K562 (cell line): ENCODE measurements around the gene SPDYE6. TPM values are rescaled to one million over a fixed set of nuclear protein-coding genes. Genes with fewer than 3 reads are reported as not detected.

Experiments
- ATAC-seq: fragments of 200-7000 bp; cut with Tn5 transposase; 3 replicates; pipeline ENCODE4 v1.9.1; 2020; ENCODE audit warnings: moderate library complexity
- BruUV-seq: library from RNA; stranded (reverse); fragments of 400-500 nt; replicated peaks from 2 replicates; lab custom pipeline; 2021; lab: Mats Ljungman, UMichigan
- CTCF ChIA-PET: fragments of 300-600 bp; formaldehyde crosslinking; extraction: SDS; loops from one replicate; lab custom pipeline; 2021; ENCODE audit warnings: low intra/inter-chr PET ratio; lab: Yijun Ruan, JAX
- POLR2A ChIA-PET: fragments of 300-600, 350-650 bp; sonication (Branson Sonifier 250); formaldehyde crosslinking; extraction: SDS; loops from one replicate; lab custom pipeline; 2021; ENCODE audit warnings: antibody characterized with exemption, inconsistent platforms; lab: Yijun Ruan, JAX
- DNase-seq, 4 experiments: peaks; one replicate each; pipeline versions ENCODE4 v3.0.0 to v3.0.0-alpha.2; 2011 to 2018; ENCODE audit warnings: low spot score in 3 of 4, mixed read lengths in 3 of 4; ENCODE audit errors: extremely low read depth in 1 of 4
- FAIRE-seq: peaks from 2 replicates; lab custom pipeline; 2011; peaks lifted over from hg19 to GRCh38; lab: Jason Lieb, UNC
- H2AFZ ChIP-seq: 2 replicates; pipeline ENCODE4 v1.6.0; 2011; ENCODE audit warnings: low read depth, low read length, control low read depth, inconsistent platforms
- H3K27ac ChIP-seq: fragments of 200-600 bp; 3 replicates; pipeline ENCODE4 v1.8.0; 2011; ENCODE audit warnings: low read depth, mild to moderate bottlenecking, control low read depth, inconsistent platforms, low read length, moderate library complexity, mixed read lengths; ENCODE audit errors: extremely low read depth
- H3K27me3 ChIP-seq, 2 experiments: fragments of 300-600 bp in 1 of 2; 2 replicates in 1 of 2; 3 replicates in 1 of 2; pipeline versions ENCODE4 v1.6.0 to v1.8.0; 2011; ENCODE audit warnings: inconsistent platforms in 2 of 2, low read length in 2 of 2, mild to moderate bottlenecking in 1 of 2, mixed read lengths in 1 of 2, moderate library complexity in 1 of 2; ENCODE audit not compliant: control insufficient read depth in 2 of 2, insufficient read depth in 2 of 2
- H3K36me3 ChIP-seq: fragments of 300-600 bp; 3 replicates; pipeline ENCODE4 v1.8.0; 2011; ENCODE audit warnings: mild to moderate bottlenecking, low read length, inconsistent platforms; ENCODE audit not compliant: control insufficient read depth, insufficient read depth
- H3K4me1 ChIP-seq, 2 experiments: fragments of 200-600 bp in 1 of 2; replicated peaks in 1 of 2; 2 replicates in 1 of 2; 3 replicates in 1 of 2; pipeline versions ENCODE4 v1.5.1 to v1.8.0; 2011; ENCODE audit warnings: inconsistent platforms in 2 of 2, low read length in 2 of 2, mild to moderate bottlenecking in 1 of 2, mixed read lengths in 1 of 2, moderate library complexity in 1 of 2; ENCODE audit not compliant: control insufficient read depth in 2 of 2, insufficient read depth in 2 of 2
- H3K4me2 ChIP-seq: 2 replicates; pipeline ENCODE4 v1.6.1; 2011; ENCODE audit warnings: low read length, control low read depth, inconsistent platforms, mixed read lengths; ENCODE audit not compliant: insufficient read depth
- H3K4me3 ChIP-seq: fragments of 200-600 bp; sonication (generic), shearing (Covaris generic); 2 replicates; pipeline ENCODE4 v1.5.1; 2016; ENCODE audit warnings: control low read depth, inconsistent platforms
- H3K79me2 ChIP-seq: fragments of 200-600 bp; 3 replicates; pipeline ENCODE4 v1.8.0; 2011; ENCODE audit warnings: low read length, inconsistent platforms; ENCODE audit not compliant: control insufficient read depth, insufficient read depth
- H3K9ac ChIP-seq, 2 experiments: 2 replicates each; pipeline versions ENCODE4 v1.6.0 to v1.6.1; 2011; ENCODE audit warnings: low read depth in 2 of 2, low read length in 2 of 2, control low read depth in 1 of 2, inconsistent platforms in 1 of 2, mild to moderate bottlenecking in 1 of 2, mixed read lengths in 1 of 2; ENCODE audit not compliant: insufficient read depth in 1 of 2
- H3K9me1 ChIP-seq: one replicate; pipeline ENCODE4 v1.6.0; 2011; ENCODE audit warnings: inconsistent platforms, mild to moderate bottlenecking, low read length, moderate library complexity; ENCODE audit not compliant: control insufficient read depth, insufficient read depth
- H3K9me3 ChIP-seq: replicated peaks from 2 replicates; pipeline ENCODE4 v1.5.1; 2011; ENCODE audit warnings: low read depth, low read length, inconsistent platforms; ENCODE audit not compliant: control insufficient read depth, insufficient read depth
- H4K20me1 ChIP-seq: replicated peaks from 2 replicates; pipeline ENCODE4 v1.6.1; 2011; ENCODE audit warnings: low read length, inconsistent platforms, mixed read lengths; ENCODE audit not compliant: control insufficient read depth, insufficient read depth
- EP400 ChIP-seq: fragments of 450-650 bp; IDR thresholded peaks from 2 replicates; pipeline ENCODE4 v1.6.1; 2017; ENCODE audit warnings: antibody characterized with exemption, mild to moderate bottlenecking, moderate library complexity
- NCOA2 ChIP-seq, 2 experiments: fragments of 450-650 bp; IDR thresholded peaks; 2 replicates each; pipeline ENCODE4 v1.6.1; 2018; ENCODE audit warnings: mild to moderate bottlenecking in 2 of 2, moderate library complexity in 1 of 2; ENCODE audit not compliant: partially characterized antibody in 2 of 2
- SMC3 ChIP-seq: conservative IDR thresholded peaks from 2 replicates; pipeline ENCODE4 v1.6.1; 2011; ENCODE audit warnings: low read depth, low read length, improper control_type of control experiment; ENCODE audit not compliant: insufficient read depth
- WGBS: fragments of 100-300 bp; shearing (Covaris generic); methylation state at CpG from one replicate; pipeline ENCODE4 v1.1.6; 2016; ENCODE audit warnings: low coverage, mixed read lengths; ENCODE audit not compliant: insufficient coverage; ENCODE audit errors: missing lambda C conversion rate; 5-methylcytosine and 5-hydroxymethylcytosine counted together
- in situ Hi-C: fragments of 300-500 bp; cut with MboI; formaldehyde crosslinking; loops from 4 replicates; pipeline ENCODE4 v1.15.0; 2018; ENCODE audit warnings: inconsistent platforms, mixed read lengths
- intact Hi-C: fragments of 100-400 bp; cut with micrococcal nuclease; formaldehyde crosslinking; loops from 2 replicates; pipeline ENCODE4 v1.14.2; 2022
- polyA plus RNA-seq, 8 experiments: library from polyadenylated mRNA; depleted of rRNA in 4 of 8; stranded (reverse) in 5 of 8; unstranded in 3 of 8; fragments of >200 nt; fragmentation: Nextera tagmentation in 2 of 8; fragmentation: Illumina TruSeq in 1 of 8; extraction: Ambion mirVana in 2 of 8; extraction: Trizol in 1 of 8; gene quantifications; 2 replicates each; pipeline versions ENCODE4 v1.2.1 to v1.2.3, GENCODE V29; 2011 to 2014; ENCODE audit warnings: inconsistent platforms in 1 of 8, missing spikeins in 1 of 8
- total RNA-seq, 7 experiments: library from RNA; depleted of rRNA in 6 of 7; stranded (reverse); fragments of >200 nt in 6 of 7; fragmentation: Illumina TruSeq in 2 of 7; extraction: Trizol in 2 of 7; gene quantifications; 2 replicates each; pipeline versions ENCODE4 v1.2.1 to v1.2.3, GENCODE V29; 2011 to 2021; ENCODE audit warnings: low replicate concordance in 1 of 7
- TF ChIP-seq, protein P1 (sequence below): fragments of 250-450 bp; sonication (Bioruptor Pico); IDR thresholded peaks from 2 replicates; pipeline ENCODE4 v1.4.0; 2020
- TF ChIP-seq, protein P2 (sequence below): fragments of 450-650 bp; formaldehyde crosslinking; IDR thresholded peaks from 2 replicates; pipeline ENCODE4 v1.4.0; 2020; ENCODE audit warnings: mild to moderate bottlenecking, moderate library complexity

The SPDYE6 gene
- total and polyA plus RNA-seq, 9 of the 15 experiments (the other 6 are each of a cell fraction or from before 2014, with no cell fraction given): 0.24 to 0.35 TPM; not detected in 7

DNA sequence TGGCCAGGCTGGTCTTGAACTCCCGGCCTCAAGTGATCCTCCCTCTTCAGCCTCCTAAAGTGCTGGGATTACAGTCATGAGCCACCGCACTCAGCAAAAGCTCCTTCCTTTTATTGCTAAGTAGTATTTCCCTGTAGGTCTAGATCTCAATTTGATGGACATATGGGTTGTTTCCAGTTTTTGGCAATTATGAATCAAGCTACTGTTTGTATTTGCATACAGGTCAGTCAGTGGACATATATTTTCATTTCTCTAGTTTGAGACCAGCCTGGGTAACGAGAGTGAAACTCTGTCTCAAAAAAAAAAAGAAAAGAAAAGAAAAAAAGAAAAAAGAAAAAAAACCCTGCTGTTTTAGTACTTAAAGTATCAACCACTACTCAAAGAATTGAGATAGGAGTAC is 33.6 kb upstream of the SPDYE6 start:
- Histone ChIP-seq H3K4me2 (no peak overlapping the region), H2AFZ (no peak overlapping the region), H3K9ac (no peak overlapping the region), H3K27ac (no peak overlapping the region), H3K9me3 (no peaks in the 10 kb centered on the region), H3K4me3 (no peak overlapping the region), H3K4me1 (no peaks in the 10 kb centered on the region), H4K20me1 (peaks cover 6% of the 10 kb centered on the region), H3K9me1 (no peaks in the 10 kb centered on the region), H3K79me2 (no peaks in the 10 kb centered on the region), H3K36me3 (peaks cover 68% of the 10 kb centered on the region; the same call in 2 of the 3 replicates), H3K27me3 (no peaks in the 10 kb centered on the region)
- intact Hi-C loops (loop anchor here (1.0 to 10.0 kb wide), 3 partner anchors 68 to 845 kb away; no protein-coding TSS in a partner anchor), in situ Hi-C loops (loop anchor here (5.0 kb wide), 1 partner anchor 108 kb away; no protein-coding TSS in a partner anchor)
- no peak for ATAC-seq
- POLR2A ChIA-PET: no interaction called here
- no TSS peak for BruUV-seq
- FAIRE-seq: no peak
- DNase-seq: no peak
- WGBS: 92% methylated on average over 3 of the region's 3 CpGs
- TF ChIP-seq EP400: no peak
- TF ChIP-seq NCOA2 (IDR thresholded peaks at IDR 0.05; ENCODE audit: partially characterized antibody in 2 of 2): no peak
- TF ChIP-seq, protein P1, sequence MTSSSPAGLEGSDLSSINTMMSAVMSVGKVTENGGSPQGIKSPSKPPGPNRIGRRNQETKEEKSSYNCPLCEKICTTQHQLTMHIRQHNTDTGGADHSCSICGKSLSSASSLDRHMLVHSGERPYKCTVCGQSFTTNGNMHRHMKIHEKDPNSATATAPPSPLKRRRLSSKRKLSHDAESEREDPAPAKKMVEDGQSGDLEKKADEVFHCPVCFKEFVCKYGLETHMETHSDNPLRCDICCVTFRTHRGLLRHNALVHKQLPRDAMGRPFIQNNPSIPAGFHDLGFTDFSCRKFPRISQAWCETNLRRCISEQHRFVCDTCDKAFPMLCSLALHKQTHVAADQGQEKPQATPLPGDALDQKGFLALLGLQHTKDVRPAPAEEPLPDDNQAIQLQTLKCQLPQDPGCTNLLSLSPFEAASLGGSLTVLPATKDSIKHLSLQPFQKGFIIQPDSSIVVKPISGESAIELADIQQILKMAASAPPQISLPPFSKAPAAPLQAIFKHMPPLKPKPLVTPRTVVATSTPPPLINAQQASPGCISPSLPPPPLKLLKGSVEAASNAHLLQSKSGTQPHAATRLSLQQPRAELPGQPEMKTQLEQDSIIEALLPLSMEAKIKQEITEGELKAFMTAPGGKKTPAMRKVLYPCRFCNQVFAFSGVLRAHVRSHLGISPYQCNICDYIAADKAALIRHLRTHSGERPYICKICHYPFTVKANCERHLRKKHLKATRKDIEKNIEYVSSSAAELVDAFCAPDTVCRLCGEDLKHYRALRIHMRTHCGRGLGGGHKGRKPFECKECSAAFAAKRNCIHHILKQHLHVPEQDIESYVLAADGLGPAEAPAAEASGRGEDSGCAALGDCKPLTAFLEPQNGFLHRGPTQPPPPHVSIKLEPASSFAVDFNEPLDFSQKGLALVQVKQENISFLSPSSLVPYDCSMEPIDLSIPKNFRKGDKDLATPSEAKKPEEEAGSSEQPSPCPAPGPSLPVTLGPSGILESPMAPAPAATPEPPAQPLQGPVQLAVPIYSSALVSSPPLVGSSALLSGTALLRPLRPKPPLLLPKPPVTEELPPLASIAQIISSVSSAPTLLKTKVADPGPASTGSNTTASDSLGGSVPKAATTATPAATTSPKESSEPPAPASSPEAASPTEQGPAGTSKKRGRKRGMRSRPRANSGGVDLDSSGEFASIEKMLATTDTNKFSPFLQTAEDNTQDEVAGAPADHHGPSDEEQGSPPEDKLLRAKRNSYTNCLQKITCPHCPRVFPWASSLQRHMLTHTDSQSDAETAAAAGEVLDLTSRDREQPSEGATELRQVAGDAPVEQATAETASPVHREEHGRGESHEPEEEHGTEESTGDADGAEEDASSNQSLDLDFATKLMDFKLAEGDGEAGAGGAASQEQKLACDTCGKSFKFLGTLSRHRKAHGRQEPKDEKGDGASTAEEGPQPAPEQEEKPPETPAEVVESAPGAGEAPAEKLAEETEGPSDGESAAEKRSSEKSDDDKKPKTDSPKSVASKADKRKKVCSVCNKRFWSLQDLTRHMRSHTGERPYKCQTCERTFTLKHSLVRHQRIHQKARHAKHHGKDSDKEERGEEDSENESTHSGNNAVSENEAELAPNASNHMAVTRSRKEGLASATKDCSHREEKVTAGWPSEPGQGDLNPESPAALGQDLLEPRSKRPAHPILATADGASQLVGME (CRISPR knock-in tag): no peak
- TF ChIP-seq, protein P2, sequence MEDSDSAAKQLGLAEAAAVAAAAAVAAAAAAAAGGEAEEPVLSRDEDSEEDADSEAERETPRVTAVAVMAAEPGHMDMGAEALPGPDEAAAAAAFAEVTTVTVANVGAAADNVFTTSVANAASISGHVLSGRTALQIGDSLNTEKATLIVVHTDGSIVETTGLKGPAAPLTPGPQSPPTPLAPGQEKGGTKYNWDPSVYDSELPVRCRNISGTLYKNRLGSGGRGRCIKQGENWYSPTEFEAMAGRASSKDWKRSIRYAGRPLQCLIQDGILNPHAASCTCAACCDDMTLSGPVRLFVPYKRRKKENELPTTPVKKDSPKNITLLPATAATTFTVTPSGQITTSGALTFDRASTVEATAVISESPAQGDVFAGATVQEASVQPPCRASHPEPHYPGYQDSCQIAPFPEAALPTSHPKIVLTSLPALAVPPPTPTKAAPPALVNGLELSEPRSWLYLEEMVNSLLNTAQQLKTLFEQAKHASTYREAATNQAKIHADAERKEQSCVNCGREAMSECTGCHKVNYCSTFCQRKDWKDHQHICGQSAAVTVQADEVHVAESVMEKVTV (CRISPR knock-in tag): no peak
- TF ChIP-seq SMC3: no peak
- CTCF ChIA-PET: interaction anchor here (0.6 to 4.1 kb wide), 6 partner anchors 110 to 1026 kb away, joined by 3 to 33 read pairs (median 4); no protein-coding TSS in a partner anchor
